HG03571 (cell line): ENCODE results near the gene VSX2.

ENCODE experiments used
- ATAC-seq: cut with Tn5 transposase; IDR thresholded peaks from one replicate; pipeline ENCODE4 v1.9.1; 2021; ENCODE audit not compliant: unreplicated experiment

VSX2 gene

GRCh38 chr14:74301594-74302151, 62.4 kb downstream of the VSX2 start:
- no peak for ATAC-seq

- no peak for ATAC-seq
Measured at GRCh38 chr14:74302152-74302628, 62.9 kb downstream of the VSX2 start.

- ATAC-seq: peak; percentile 94
Measured at GRCh38 chr14:74302634-74303569, 63.7 kb downstream of the VSX2 start, which contains the start of gene ABCD4. TSS of gene ABCD4 (minus strand) at chr14:74302934. CDS start at chr14:74302912, 22 bp downstream.

- ATAC-seq: no peak
Measured at GRCh38 chr14:74308695-74309094, 69.4 kb downstream of the VSX2 start.

- ATAC-seq: no peak
Measured at GRCh38 chr14:74309125-74310022, 70.1 kb downstream of the VSX2 start.

GRCh38 chr14:74312161-74312560, 72.9 kb downstream of the VSX2 start:
- ATAC-seq: no peak
